Cardiac fibroblast (primary cell): ENCODE data around the gene USP31.
A peak's percentile ranks its signal among the peaks of the same experiment; 100 is the strongest.

ENCODE experiments used
- DNase-seq, 2 donors: peaks; one replicate each; pipeline versions ENCODE4 v3.0.0 to v3.0.0-alpha.2; 2010; ENCODE audit warnings: low read depth in 2 of 2
- H3K4me3 ChIP-seq, 2 donors: replicated peaks in 1 of 2; 1 replicate in 1 of 2; 2 replicates in 1 of 2; pipeline ENCODE4 v1.5.1; 2011; ENCODE audit warnings: low read depth in 2 of 2, low read length in 2 of 2, mild to moderate bottlenecking in 2 of 2, moderate library complexity in 1 of 2
- CTCF ChIP-seq: IDR thresholded peaks from one replicate; pipeline ENCODE4 v1.5.1; 2011; ENCODE audit warnings: low read depth, mild to moderate bottlenecking, low read length, inconsistent platforms

Gene USP31

GRCh38 chr16:23071196-23072083 is 77.8 kb downstream of the USP31 start:
- no peak for TF ChIP-seq CTCF
- H3K4me3 ChIP-seq: peak overlapping the region in 1 of 2 donors; percentile 12
- peak; percentile 65 to 77 for DNase-seq

GRCh38 chr16:23069844-23070243 is 79.4 kb downstream of the USP31 start:
- no peak for DNase-seq
- H3K4me3 ChIP-seq: no peak overlapping the region
- no peak for TF ChIP-seq CTCF

GRCh38 chr16:23068079-23068736 is 81.0 kb downstream of the USP31 start:
- DNase-seq: no peak
- no peak for TF ChIP-seq CTCF

GRCh38 chr16:23066676-23067075 is 82.6 kb downstream of the USP31 start:
- TF ChIP-seq CTCF: no peak
- DNase-seq: no peak
- H3K4me3 ChIP-seq: no peak overlapping the region

More at GRCh38 chr16:23068079-23068736, 81.0 kb downstream of the USP31 start:
- H3K4me3 ChIP-seq: no peak overlapping the region

GRCh38 chr16:23064639-23065038 is 84.6 kb downstream of the USP31 start:
- TF ChIP-seq CTCF: no peak
- H3K4me3 ChIP-seq: no peak overlapping the region
- DNase-seq: peak; percentile 41 to 51

GRCh38 chr16:23062524-23062923 is 86.7 kb downstream of the USP31 start:
- no peak for DNase-seq
- TF ChIP-seq CTCF: no peak
- H3K4me3 ChIP-seq: no peak overlapping the region
